Parietal lobe (tissue), 2 donors: Measurements from ENCODE around the gene RABL6. TPM values are rescaled to one million over a fixed set of nuclear protein-coding genes. Genes with fewer than 3 reads are reported as not detected.

Source experiments
- small RNA-seq: library from RNA; depleted of rRNA; stranded (forward); fragments of <200 nt; gene quantifications from one replicate; pipeline ENCODE3, GENCODE V24; 2014; ENCODE audit warnings: low replicate concordance
- total RNA-seq: library from RNA; depleted of rRNA; stranded (reverse); fragments of >200 nt; gene quantifications from one replicate; pipeline ENCODE4 v1.2.3, GENCODE V29; 2014

RABL6 gene, protein sequence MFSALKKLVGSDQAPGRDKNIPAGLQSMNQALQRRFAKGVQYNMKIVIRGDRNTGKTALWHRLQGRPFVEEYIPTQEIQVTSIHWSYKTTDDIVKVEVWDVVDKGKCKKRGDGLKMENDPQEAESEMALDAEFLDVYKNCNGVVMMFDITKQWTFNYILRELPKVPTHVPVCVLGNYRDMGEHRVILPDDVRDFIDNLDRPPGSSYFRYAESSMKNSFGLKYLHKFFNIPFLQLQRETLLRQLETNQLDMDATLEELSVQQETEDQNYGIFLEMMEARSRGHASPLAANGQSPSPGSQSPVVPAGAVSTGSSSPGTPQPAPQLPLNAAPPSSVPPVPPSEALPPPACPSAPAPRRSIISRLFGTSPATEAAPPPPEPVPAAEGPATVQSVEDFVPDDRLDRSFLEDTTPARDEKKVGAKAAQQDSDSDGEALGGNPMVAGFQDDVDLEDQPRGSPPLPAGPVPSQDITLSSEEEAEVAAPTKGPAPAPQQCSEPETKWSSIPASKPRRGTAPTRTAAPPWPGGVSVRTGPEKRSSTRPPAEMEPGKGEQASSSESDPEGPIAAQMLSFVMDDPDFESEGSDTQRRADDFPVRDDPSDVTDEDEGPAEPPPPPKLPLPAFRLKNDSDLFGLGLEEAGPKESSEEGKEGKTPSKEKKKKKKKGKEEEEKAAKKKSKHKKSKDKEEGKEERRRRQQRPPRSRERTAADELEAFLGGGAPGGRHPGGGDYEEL
- 54.5 TPM for total RNA-seq

DNA sequence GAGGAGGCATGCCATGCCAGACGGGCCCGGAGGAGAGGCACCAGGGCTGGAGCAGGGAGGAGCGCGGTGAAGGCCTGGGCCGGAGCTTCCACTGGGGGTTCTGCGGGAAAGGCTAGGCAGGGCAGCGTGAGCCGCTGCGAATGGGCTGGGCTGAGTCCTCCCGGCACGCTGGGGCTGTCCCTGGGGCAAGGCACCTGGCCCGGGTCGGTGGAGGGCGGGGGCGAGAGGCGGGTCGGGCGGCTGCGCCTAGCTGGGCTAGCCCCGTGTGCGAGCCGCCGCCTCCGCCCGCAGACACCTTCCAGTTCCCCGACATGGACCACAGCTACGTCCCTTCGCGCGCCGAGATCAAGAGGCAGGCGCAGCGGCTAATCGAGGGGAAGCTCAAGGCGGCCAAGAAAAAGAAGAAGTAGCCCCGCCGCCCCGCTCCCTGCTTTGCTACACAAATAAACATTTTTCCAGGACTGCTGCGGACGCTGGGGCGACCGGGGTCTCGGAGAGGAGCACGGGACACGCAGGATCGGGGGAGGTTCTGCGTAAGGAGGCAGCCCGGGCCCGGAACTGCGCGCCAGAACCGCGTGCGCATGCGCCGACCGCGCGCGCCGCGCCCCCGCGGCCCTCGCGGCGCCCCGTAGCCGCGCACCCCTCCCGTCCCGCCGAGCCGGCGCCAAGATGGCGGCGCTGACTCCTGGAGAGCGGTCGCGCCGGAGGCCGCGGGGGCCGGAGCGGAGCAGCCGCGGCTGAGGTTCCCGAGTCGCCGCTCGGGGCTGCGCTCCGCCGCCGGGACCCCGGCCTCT is at the start of gene RABL6:
TSS of gene RABL6 (plus strand) at position 668 of the 794 bp plus-strand sequence. CDS start 249 bp downstream, outside the sequence.

GRCh38 chr9:136764301-136764891 is 43.4 kb upstream of the RABL6 start, which contains the start of gene LCN15:
TSS of gene LCN15 (minus strand) at chr9:136764518. CDS start at chr9:136764488, 30 bp downstream.

GRCh38 chr9:136790640-136791515 is 16.9 kb upstream of the RABL6 start, which contains the start of gene TMEM141:
TSS of gene TMEM141 (plus strand) at chr9:136791344. CDS start at chr9:136791371, 27 bp downstream.

DNA sequence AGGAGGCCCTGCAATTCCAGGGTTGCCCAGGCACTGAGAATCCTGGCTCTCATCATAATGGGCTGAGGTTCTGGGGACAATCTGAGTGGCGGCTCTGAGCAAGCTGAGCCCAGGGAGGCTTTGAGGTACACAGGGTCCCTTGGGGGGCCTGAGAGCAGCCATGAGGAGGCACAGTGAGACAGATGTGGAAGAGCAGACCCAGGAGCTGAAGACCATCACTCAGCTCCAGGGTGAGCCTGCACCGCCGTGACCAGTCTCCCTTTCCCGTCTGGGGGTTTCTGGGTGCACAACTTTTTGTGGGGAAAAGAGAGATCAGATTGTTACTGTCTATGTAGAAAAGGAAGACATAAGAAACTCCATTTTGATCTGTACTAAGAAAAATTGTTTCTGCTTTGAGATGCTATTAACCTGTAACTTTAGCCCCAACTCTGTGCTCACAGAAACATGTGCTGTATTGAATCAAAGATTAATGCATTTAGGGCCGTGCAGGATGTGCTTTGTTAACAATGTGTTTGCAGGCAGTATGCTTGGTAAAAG is 11.4 kb upstream of the RABL6 start, which contains the start of gene CCDC183:
TSS of gene CCDC183 (plus strand) at position 101 of the 537 bp plus-strand sequence. CDS start at position 161, 60 bp downstream.

GRCh38 chr9:136842380-136842948 is 34.7 kb downstream of the RABL6 start, which contains the start of gene AJM1:
TSS of gene AJM1 (plus strand) at chr9:136842478. CDS start at chr9:136844415, 1,937 bp downstream.

DNA sequence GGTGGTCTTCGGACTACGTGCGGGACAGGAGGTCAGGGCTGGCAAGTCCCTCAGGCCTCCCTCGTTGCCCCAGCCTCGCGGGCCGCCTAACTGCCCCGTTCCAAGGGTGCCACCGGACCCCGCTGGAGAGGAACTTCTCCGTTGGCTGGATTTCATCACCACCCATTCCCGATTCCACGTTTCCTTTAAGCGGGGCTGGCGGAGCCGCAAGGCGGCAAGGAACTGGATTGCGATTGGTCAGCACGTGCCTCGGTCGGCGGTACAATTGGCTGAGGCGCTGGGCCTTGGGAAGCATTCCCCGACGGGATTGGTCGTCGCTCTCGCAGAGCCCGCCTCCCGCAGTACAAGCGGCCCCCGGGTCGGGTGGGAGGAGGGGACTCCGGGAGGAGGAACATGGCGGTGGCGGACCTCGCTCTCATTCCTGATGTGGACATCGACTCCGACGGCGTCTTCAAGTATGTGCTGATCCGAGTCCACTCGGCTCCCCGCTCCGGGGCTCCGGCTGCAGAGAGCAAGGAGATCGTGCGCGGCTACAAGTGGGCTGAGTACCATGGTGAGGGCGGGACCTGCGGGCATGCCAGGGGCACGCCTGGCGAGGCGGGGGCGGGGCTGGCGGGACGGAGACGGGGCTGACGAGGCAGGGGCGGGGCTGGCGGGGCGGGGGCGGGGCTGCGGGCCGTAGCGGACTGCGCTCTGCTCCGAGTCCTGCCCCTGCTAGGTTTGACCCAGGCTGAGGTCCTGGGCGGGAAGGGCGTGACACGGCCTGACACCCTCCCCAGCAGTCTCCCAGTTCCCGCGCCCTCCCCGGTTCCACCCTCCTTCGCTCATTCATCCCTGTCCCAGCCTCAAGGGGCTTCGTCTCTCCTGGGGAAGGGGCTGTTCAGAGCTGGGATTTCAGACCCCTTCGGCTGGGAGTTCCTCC is 41.6 kb downstream of the RABL6 start, which contains the start of gene PHPT1:
TSS of gene PHPT1 (plus strand) at position 372 of the 922 bp plus-strand sequence. CDS start at position 394, 22 bp downstream.

DNA sequence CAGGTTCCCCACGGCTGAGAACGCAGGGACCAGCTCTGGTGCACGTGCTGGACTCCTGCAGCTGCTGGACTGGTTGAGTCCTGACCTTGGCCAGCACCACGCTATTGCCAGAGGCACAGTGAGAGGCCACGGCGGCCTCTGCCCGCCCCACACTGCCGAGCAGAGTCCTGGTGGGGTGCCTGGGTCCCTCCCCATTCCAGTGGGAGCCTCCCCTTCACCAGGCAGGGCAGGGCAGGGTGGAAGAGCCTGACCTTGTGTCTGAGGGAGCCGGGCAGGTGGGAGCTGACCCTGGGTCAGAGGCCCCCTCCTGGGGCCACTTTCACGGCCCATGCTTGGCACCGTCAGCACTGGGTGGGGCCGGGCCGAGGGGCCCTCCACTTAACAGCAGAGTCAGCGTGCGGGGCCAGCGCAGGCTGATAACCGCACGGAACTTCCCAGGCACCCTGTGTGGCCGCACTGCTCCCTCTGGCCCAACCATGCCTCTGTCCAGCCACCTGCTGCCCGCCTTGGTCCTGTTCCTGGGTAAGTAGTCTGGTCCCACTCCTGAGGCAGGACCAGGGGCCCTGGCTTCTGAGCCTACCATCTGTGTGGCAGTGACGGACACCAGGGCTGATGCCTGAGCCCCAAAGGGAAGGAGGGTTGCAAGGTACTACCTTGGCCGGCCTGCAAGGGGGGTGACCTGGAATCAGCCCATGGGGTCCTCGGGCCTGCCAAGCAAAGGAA is 44.4 kb downstream of the RABL6 start, which contains the start of gene MAMDC4:
TSS of gene MAMDC4 (plus strand) at position 406 of the 723 bp plus-strand sequence. CDS start at position 477, 71 bp downstream.

DNA sequence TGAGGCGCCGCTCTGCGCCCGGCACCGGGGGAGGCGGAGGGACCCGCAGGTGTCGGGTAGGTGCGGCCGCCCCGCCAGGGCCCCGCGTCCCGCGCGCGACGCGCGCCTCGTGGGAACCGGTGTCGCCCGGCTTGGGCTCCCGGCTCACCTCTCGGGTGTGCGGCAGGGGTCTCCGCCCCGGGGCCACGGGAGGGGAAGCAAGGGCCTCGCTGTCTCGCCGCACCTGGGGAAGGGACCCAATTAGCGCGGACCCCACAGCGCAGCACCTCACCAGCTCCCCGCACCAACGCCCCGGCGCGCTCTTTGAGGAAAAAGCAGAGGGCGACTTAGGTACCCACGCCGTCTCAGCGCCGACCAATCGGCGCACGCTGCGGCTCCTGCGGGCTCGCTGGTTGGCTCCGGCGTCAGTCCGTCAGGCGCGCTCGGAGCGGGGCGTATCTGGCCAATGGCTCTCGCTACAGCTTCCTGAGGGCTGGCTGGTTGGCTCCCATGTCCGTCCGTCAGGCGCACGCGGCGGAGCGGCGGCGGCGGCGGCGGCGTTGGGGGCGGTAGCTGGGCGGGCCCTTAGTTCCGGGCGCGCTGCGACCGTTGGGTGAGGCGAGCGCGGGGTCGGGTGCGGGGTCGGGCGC is 78.3 kb downstream of the RABL6 start, which contains the start of gene TRAF2:
TSS of gene TRAF2 (plus strand) at position 567 of the 629 bp plus-strand sequence. CDS start 12,225 bp downstream, outside the sequence.

Small RNA genes within 50 kb of the gene (small RNA-seq; reads per million reads assigned to genes)
- not detected for gene AL355987.2
- not detected for gene ATP6V1G1P3
- not detected for gene MIR4292
- gene MIR4479 = not detected

Other genes starting within 250 kb of the RABL6 start
- gene EGFL7, start 145.0 kb upstream of the RABL6 start, total RNA-seq = 12.8 TPM
- gene AGPAT2, start 120.5 kb upstream of the RABL6 start, total RNA-seq = 1.9 TPM
- 37.9 TPM for gene DIPK1B, start 95.4 kb upstream of the RABL6 start, total RNA-seq
- not detected for gene LCN10, start 65.0 kb upstream of the RABL6 start, total RNA-seq
- gene LCN6, start 59.4 kb upstream of the RABL6 start, total RNA-seq = not detected
- not detected for gene LCN8, start 49.7 kb upstream of the RABL6 start, total RNA-seq
- not detected for gene LCN15, start 43.4 kb upstream of the RABL6 start, total RNA-seq
- 15.7 TPM for gene TMEM141, start 16.6 kb upstream of the RABL6 start, total RNA-seq
- gene CCDC183, start 11.6 kb upstream of the RABL6 start, total RNA-seq = 6.3 TPM
- gene AJM1, start 34.5 kb downstream of the RABL6 start, total RNA-seq = 1.9 TPM
- 77.6 TPM for gene PHPT1, start 41.5 kb downstream of the RABL6 start, total RNA-seq
- gene MAMDC4, start 44.4 kb downstream of the RABL6 start, total RNA-seq = 11.3 TPM
- gene EDF1, start 58.4 kb downstream of the RABL6 start, total RNA-seq = 135 TPM
- gene TRAF2, start 78.6 kb downstream of the RABL6 start, total RNA-seq = 11.6 TPM
- 64.5 TPM for gene FBXW5, start 136.8 kb downstream of the RABL6 start, total RNA-seq
- not detected for gene C8G, start 137.3 kb downstream of the RABL6 start, total RNA-seq
- gene LCN12, start 144.3 kb downstream of the RABL6 start, total RNA-seq = 0.94 TPM
- 11.9 TPM for gene PTGDS, start 169.6 kb downstream of the RABL6 start, total RNA-seq
- 0.94 TPM for gene LCNL1, start 175.0 kb downstream of the RABL6 start, total RNA-seq
- 14.7 TPM for gene PAXX, start 184.5 kb downstream of the RABL6 start, total RNA-seq
- gene CLIC3, start 188.6 kb downstream of the RABL6 start, total RNA-seq = not detected
- gene ABCA2, start 220.3 kb downstream of the RABL6 start, total RNA-seq = 45.4 TPM
- gene FUT7, start 224.1 kb downstream of the RABL6 start, total RNA-seq = not detected
- gene NPDC1, start 238.2 kb downstream of the RABL6 start, total RNA-seq = 34.4 TPM
- gene ENTPD2, start 246.1 kb downstream of the RABL6 start, total RNA-seq = 0.63 TPM